ENCODE data around the gene PLAC9.

The PLAC9 gene

DNA sequence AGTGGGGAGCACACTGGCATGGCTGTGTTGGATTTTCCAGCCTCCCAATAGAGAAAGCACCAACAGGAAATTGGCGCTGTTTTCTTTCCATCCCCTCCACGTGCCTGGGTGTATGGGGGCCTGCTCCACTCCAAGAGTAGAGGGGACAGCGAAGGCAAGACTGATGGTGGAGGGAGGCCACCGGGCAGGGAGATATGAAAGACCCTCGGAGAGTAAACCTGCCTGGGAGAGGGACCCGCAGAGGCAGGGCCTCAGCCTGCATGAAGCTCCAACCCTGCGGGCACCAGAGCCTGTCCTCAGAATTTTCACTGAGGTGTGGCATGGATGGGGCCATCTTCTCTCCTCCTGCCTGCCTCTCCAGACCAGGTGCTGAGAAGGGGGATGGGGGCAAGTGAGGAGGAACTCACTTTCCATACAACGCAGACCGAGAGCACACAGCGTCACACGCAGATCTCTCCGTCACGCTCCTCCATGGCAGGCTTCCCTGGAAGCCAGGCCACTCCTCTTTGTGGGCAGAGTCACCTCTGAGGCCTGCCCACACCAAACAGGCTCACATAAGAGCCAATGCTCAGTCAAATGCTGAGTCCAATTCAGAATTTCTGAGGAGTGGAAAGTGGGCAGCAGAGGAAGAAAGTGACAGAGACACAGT, 54.0 kb downstream of the PLAC9 start:
- no peak for DNase-seq

DNA sequence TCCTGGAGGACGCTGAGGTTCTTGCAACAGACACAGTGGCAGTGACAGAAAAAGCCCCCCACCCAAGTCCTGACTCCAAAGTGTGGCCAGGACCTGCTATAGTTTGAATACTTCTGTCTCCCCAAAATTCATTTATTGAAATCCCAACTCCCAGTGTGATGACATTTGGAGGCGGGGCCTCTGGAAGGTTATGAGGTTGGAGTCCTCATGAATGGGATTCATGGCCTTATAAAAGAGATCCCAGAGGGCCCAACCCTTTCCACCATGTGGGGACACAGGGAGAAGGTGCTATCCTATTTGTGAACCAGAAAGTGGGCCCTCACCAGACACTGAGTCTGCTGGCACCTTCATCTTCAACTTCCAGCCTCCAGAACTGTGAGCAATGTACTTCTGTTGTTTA, 54.5 kb downstream of the PLAC9 start:
- DNase-seq: no peak

DNA sequence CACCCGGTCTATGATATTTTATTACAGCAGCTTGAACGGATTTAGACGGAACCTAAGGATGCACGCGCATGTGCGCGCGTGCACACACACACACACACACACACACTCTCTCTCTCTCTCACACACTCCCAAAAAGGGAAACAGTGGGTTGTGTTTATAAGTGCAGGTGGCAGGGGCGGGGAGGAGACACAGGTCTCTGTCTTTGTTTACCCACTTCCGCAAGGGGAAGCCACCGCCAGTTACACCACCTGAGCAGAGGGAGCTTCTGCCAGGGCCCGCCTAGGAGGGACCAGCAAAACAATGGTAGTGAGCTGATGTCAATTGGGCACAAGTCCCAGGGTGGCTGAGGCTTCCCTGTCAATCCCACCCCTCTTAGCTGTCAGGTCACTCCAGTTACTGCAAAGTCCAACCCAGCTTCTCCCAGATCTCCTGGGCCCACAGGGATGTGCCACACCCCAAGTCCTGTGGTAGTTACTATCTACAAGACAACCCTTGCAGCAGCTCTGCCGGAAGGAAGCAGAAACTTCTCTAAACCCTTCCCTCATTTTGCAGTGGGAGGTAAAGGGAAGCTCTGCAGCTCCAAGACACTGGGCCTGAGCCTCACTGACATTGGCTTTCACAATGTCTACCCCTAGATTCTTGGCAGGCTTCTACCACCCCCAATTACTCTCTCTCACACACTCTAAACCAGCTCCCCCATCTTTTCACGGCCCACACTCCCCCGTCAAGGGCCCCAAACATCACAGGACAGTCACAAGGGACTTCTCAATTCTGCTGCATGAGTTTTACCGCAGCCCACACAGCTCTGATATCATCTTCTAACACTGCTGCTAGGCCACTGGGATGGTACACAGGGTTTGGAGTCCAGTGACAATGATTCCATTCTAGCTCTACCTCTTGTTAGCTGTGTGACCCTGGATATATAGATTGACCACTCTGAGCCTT, 55.2 kb downstream of the PLAC9 start:
- peak; percentile 57 for DNase-seq

DNA sequence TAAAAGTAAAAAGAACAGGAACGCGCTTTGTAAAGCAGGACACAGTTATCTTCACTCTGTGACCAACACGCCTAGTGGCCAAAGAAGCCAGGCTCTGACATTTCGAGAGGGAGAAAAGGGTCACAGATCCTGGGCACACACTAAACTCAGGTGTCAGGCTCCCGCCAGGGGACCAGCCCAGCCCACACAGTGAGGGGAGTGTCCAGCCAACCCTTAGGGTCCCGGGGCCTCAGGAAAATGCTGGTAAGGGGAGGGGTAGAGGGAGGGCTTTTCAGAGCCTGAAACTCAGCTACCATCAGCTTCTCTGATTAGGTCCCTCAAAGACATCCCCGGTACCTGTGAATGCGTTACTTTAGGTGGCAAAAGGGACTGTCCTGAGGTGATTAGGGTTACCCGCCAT, 56.2 kb downstream of the PLAC9 start:
- DNase-seq: no peak

DNA sequence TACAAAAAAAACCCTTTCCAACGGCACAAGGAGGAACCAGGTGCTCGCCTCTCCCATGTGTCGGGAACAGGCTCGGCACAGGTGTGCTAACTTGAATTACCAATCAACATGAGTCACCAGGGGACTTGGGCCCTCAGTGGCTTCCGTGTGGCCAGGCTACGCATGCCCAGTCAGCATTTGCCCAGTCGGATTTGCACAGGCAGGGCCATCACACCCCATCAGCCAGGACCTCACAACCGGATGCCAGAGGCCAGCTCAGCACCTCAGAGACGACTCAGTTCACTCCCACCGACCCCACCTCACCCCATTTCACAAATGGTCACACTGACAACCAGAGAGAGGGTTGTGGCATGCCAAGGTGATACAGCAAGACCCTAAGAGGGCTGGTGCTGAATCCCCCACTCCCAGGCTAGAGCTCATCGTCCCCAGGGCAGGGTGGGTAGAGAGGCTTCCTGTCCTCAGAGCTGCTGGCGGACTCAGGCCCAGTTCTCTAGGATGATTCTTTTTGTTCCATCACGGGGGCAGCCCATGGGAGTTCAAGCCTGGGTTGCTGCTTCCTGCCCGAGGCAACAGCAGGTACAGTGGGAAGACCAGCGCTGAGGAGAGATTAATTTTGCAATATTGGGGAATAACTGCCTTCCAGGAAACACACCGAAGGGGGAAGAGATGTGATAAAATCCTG, 59.2 kb downstream of the PLAC9 start:
- no peak for DNase-seq

DNA sequence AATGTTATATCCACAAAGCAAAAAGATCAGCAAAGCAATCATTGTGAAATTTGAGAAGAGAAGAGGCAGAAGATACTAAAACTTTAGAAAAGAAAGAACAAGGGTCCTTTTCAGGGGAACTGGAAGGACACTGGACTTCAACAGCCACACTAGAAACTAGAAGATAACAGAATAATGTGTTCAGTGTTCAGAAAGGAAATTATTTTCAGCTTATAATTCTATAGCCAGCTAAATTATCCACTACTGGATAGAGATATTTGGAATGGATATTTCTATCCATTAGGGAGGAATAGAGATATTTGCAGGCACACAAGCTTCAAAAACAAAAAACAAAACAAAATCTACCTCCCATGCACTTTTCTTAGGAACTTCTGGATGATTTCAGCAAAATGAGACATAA, 60.0 kb downstream of the PLAC9 start:
- DNase-seq: no peak

DNA sequence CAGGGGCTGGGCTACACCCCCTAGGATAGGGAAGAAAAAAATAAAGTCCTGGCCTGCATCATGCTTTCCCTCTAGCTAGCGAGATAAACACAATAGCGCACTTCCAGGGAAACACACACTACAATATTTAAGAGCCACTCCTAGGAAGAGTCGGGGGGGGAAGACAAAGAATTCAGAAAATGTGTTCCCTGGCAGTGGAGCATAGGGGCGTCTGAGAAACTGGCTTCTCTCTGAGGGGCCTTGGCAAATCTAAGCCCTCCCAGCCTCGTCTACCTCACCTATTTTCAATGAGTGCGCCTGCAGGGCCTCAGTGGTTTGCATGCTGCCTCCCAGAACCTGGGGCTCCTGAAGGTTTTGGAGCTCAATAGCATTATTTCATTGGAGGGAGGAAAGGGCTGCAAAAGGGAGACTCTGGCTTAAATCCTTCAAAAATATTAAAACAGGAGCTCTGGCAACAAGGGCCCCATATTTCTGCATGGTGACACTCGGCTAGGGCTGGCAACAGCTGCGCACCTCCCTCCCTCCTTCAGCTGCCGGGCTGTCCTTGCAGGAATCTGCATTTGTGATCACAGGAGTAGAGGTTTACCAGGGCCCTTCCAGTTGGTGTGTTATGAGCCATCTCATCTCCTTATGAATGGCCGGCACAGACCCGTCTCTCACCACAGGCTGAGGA, 62.0 kb downstream of the PLAC9 start:
- no peak for DNase-seq
